Esophagus muscularis mucosa (tissue), 4 donors: ENCODE results near the gene FOXC2.

ENCODE experiments used
- EP300 ChIP-seq: sonication (generic); formaldehyde crosslinking; IDR thresholded peaks from one replicate; pipeline ENCODE4 v1.6.1; 2017; ENCODE audit warnings: antibody characterized with exemption
- POLR2A ChIP-seq: fragments of 450-650 bp; IDR thresholded peaks from one replicate; pipeline ENCODE4 v1.6.1; 2017; ENCODE audit warnings: antibody characterized with exemption, moderate library complexity, mild to moderate bottlenecking, low read depth
- TF ChIP-seq, protein P1 (sequence below), 3 experiments: fragments of 200-600 bp in 2 of 3; fragments of 450-650 bp in 1 of 3; sonication (generic) in 2 of 3; IDR thresholded peaks; one replicate each; pipeline ENCODE4 v1.5.1; 2017 to 2019; ENCODE audit warnings: antibody characterized with exemption in 3 of 3, mild to moderate bottlenecking in 2 of 3, moderate library complexity in 1 of 3

- TF ChIP-seq, protein P1, sequence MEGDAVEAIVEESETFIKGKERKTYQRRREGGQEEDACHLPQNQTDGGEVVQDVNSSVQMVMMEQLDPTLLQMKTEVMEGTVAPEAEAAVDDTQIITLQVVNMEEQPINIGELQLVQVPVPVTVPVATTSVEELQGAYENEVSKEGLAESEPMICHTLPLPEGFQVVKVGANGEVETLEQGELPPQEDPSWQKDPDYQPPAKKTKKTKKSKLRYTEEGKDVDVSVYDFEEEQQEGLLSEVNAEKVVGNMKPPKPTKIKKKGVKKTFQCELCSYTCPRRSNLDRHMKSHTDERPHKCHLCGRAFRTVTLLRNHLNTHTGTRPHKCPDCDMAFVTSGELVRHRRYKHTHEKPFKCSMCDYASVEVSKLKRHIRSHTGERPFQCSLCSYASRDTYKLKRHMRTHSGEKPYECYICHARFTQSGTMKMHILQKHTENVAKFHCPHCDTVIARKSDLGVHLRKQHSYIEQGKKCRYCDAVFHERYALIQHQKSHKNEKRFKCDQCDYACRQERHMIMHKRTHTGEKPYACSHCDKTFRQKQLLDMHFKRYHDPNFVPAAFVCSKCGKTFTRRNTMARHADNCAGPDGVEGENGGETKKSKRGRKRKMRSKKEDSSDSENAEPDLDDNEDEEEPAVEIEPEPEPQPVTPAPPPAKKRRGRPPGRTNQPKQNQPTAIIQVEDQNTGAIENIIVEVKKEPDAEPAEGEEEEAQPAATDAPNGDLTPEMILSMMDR (IDR thresholded peaks at IDR 0.05) = no peak
- TF ChIP-seq POLR2A (no peak), EP300 (no peak)
Observed at GRCh38 chr16:86565181-86565631, 1.4 kb upstream of the FOXC2 start.
